Suppressor macrophage treated with lipopolysaccharide for 4 hours (primary cell): ENCODE data around the gene RNF183.

ENCODE experiments used
- DNase-seq: peaks from one replicate; pipeline ENCODE4 v3.0.0-alpha.2; 2020

RNF183 gene, protein sequence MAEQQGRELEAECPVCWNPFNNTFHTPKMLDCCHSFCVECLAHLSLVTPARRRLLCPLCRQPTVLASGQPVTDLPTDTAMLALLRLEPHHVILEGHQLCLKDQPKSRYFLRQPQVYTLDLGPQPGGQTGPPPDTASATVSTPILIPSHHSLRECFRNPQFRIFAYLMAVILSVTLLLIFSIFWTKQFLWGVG

DNA sequence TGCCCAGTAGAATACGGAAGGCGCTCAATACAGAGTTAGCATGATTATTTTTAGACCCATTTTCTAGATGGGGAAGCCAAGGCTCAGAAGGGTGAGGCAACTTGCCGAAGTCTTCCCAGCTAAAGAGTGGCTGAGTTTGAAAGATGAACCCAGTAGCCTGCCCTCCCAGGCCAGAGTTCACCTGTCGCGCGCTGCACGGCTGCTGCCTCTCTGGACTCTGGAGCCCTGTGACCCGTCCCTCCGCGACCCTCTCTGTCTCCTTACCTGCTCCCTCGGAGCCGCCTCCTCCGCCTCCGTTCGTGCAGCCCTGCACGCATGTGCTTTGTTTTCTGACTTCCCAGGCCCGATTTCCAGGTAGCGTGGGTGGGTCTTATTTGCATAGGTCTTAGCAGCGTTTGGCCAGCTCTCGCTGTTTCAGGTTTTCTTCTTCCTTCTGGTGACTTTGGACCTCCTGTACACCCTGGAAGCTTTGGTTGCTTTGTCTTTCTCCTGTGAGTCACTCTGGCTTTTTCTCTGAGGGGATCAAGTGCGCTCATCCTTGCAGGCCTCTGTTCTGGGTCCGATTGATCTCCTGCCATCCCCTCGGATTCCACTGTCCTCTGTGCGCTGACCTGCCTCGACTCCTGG, at the start of gene RNF183:
TSS of gene RNF183 (minus strand) at position 585 of the 627 bp plus-strand sequence. CDS start 5,192 bp downstream, outside the sequence.
- DNase-seq = no peak

- no peak for DNase-seq
Measured at GRCh38 chr9:113352411-113352810, 49.2 kb upstream of the RNF183 start.

GRCh38 chr9:113352006-113352405, 48.8 kb upstream of the RNF183 start:
- DNase-seq = no peak

DNA sequence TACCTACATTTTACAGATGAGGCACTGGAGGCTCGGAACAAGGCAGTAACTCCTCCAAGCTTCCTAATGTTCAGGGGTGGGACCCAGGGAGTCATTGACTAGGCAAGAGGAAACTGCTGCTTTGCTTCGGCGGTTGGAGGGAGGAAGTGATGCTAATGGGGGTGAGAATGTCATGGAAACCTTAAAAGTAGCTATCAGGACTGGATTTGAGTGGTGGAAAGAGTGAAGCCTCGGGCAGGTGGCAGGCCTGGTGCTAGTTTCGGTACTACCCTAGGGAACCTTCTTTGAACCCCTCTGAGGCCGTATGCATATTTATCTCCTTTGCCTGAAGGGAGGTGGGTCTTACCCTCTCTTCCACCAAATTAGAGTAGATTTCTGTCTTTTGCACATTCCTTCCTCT, 47.8 kb upstream of the RNF183 start:
- DNase-seq = peak; percentile 56

GRCh38 chr9:113350107-113350661, 47.0 kb upstream of the RNF183 start:
- no peak for DNase-seq

DNA sequence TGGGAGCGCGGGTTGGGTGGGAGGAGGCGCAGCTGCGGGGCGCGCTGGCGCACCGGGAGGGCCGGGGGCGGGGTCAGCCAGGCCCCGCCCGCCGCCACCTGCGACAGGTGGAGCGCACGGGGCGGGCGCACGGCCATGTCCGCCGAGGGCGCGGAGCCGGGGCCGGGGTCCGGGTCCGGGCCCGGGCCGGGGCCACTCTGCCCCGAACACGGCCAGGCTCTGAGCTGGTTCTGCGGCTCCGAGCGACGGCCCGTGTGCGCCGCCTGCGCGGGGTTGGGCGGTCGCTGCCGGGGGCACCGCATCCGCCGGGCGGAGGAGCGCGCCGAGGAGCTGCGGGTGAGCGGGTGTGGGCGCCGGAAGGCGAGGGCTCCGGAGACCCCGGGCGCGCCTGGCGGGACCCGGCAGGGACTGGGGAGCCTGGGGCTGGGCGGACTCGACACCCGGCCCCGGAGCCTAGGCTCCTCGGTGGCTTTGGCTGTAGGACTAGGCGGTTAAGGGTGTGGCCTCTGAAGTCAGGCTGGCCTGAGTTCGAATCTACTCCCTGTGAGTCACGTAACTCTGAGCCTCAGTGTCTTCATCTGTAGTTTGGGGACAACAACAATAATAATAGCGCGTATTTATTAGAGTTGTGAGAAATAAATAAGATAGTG, 46.4 kb upstream of the RNF183 start, which contains the start of gene BSPRY:
TSS of gene BSPRY (plus strand) at position 97 of the 650 bp plus-strand sequence. CDS start at position 136, 39 bp downstream.
- peak; percentile 13 for DNase-seq

- DNase-seq = no peak
Measured at GRCh38 chr9:113349066-113349444, 45.9 kb upstream of the RNF183 start.

- no peak for DNase-seq
Measured at GRCh38 chr9:113348437-113348836, 45.3 kb upstream of the RNF183 start.

DNA sequence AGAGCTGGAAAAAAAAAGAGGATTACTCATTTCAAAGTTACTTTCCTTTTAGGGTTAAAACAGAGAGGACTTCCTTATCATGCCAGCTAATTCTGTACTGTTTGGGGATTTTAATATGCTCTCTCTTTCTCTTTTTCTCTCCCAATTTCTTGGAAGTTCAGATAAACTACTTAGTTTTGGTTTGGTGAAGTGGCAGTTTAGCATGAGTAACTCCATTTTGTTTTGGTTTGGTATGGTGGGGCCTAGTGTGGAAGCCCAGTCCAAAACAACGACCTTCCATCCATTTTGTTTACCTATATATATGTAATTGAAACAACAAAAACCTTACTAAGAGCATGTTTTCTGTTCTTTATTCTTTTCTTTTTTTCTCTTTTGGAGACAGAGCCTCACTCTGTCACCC, 42.5 kb upstream of the RNF183 start:
- peak; percentile 20 for DNase-seq

DNA sequence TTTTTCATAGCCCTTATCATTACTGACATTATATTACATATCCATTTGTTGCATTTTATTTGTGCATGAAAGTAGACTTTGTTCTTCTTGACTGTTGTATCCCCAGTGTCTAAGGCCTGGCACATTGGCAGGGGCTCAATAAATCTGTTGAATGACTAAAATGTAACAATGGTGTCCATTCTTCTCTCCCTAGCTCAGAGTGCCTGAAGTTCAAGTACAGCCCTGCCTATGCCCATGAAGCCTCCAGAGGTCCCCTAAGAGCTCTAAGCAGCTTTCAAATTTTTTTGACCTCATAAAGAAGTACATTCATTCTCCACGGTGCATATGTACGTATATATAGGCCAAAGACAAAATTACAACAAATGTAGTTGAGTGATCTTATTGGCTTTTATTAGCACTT, 42.0 kb upstream of the RNF183 start:
- no peak for DNase-seq

DNA sequence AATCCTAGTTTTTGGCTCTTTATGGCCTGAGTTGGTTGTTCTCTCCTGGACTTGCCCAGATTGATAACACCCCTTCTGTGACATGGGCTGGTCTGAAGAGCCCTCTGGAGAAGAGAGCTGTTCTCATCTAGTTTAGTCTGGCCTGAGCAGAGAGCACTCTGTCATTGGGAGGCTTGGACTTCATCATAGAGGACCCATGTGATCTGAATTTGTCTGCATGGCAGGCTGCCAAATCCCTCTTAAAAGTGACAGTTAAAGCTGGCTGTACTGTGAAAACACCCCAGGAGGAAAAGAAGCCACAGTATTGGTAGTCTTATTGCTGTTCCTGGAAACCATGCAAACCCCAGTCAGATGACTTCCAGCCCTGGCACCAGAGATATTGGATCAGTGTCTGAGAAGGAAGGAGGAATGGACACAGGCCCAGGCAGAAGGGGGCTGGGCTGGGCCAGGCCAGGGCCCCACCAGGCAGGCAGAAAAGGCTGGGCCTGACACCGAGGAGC, 40.6 kb upstream of the RNF183 start:
- peak; percentile 70 for DNase-seq

GRCh38 chr9:113341712-113342410, 38.7 kb upstream of the RNF183 start:
- DNase-seq = no peak

- peak; percentile 88 for DNase-seq
Measured at GRCh38 chr9:113340011-113340699, 37.0 kb upstream of the RNF183 start, which contains the start of gene WDR31. Gene WDR31, minus strand, starts transcription at chr9:113340275. Its CDS starts 8,253 bp downstream, at chr9:113332022.

- no peak for DNase-seq
Measured at GRCh38 chr9:113337714-113338113, 34.5 kb upstream of the RNF183 start.

DNA sequence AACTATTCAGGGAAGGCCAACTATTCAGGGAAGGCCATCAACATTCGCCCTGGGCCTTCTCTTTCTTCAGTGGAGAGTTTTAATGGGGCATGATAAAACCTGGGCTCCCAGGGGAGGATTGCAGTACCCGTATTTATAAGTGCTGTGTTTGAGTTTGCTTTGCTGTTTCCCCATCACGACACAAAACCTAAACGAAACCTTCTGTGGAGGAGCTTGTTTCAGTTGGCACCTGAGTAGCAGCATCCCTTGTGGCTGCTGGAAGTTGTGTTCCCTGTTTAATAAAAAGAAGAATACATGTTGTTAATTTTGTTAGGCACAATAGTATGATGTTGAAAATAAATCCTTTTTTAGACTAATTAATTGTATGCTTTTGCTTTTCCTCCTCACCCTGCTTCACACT, 28.6 kb upstream of the RNF183 start:
- DNase-seq = no peak

GRCh38 chr9:113328045-113328782, 25.0 kb upstream of the RNF183 start:
- no peak for DNase-seq

GRCh38 chr9:113326230-113326629, 23.1 kb upstream of the RNF183 start:
- DNase-seq = no peak

DNA sequence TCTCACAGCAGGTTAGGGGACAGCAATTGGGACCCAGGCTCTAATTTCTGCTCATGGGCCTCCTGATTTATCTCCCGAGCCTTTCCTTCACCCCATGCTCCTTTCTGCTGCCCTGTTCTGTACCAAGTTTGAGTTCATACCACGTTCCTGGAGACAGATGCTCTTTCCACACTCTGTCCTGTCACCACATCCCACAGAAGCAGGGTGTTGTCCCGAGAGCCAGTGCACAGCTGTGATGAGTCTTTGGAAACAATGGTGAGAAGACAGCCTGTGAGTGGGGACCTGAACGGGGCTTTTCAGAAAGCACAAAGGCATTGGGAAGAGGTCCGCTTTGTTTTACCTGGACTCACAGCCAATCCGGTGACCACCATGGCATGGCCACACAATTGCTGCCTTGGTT, 19.5 kb upstream of the RNF183 start:
- DNase-seq = no peak

DNA sequence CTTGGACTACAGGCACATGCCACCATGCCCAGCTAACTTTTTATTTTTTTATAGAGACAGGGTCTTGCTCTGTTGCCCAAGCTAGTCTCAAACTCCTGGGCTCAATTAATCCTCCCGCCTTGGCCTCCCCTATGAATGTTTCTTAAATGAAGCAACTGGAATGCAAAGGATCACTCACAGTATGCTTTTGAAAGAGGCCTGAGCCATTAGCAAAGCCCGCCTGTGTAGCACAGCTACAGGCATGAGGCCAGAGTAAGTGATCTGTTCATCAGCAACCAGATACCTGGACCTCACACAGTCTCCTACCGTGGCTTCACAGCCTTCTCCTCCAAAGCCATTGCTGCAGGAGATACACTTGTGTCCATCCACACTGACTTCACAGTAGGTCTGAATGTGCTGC, 16.9 kb upstream of the RNF183 start:
- DNase-seq = no peak

- DNase-seq = no peak
Measured at GRCh38 chr9:113319054-113319453, 15.9 kb upstream of the RNF183 start.

DNA sequence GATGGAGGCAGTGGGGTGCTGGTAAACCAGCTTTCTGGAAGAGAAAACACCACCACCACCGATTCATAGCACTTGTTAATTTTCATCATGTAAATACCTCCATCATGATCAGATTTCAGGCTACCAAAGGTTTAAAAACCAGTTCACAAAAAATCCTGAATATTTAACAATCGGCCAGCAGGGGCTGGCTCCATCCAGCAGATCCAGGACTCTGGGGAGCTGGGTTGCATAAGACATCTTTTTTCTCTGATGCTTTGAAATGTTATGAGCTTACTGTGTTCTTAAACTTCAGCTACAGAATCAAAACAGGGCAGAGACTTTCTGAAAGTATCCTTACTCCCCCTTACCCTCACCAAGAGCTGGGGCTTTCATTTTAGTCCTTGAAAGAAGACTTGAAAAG, 14.6 kb upstream of the RNF183 start:
- no peak for DNase-seq

DNA sequence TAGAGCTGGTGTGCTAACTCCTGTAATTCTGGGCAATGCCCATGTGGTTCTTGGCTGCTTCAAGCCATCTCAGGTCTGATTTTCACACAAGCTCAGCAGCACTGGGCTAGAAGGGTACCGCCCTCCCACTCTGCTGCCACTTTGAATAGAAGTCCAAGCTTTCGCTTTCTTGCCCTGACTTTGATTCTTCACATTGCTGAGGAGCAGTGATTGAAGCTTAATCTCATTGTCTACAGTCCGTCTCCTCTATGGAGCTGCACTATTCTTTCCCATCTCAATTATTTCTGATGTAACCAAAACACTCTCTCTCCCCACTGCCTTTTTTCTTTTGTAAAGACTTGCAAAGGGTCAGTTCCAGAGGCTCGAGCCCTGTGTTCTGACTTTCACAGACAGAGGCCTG, 12.9 kb upstream of the RNF183 start:
- DNase-seq = no peak
